NCI-H1694 treated with DMSO at 0.1 percent for 48 hours (cell line): ENCODE data around the gene KLHL21.
"Not testable (repeated sequence)": the region's sequence is repeated elsewhere in the genome, so short reads cannot be mapped to it uniquely, and the experiment has no call there.

Experiments
- DNase-seq: peaks from one replicate; lab custom pipeline; 2025; lab: John Stamatoyannopoulos, UW

KLHL21 gene

GRCh38 chr1:6602669-6603237 lies at the start of gene KLHL21:
Gene KLHL21 (minus strand): TSS chr1:6602869. CDS start chr1:6602817, 52 bp downstream.
- DNase-seq = peak; percentile 35

- no peak for DNase-seq
These were observed 49.2 kb upstream of the KLHL21 start for GRCh38 chr1:6651909-6652308.

GRCh38 chr1:6648556-6648955 lies 45.9 kb upstream of the KLHL21 start:
- no peak for DNase-seq

- peak; percentile 63 for DNase-seq
These were observed 44.0 kb upstream of the KLHL21 start for GRCh38 chr1:6646499-6647148.

GRCh38 chr1:6645018-6645417 lies 42.3 kb upstream of the KLHL21 start:
- DNase-seq = no peak

- DNase-seq = not testable (repeated sequence)
These were observed 38.2 kb upstream of the KLHL21 start for GRCh38 chr1:6640867-6641266.

- DNase-seq = no peak
These were observed 35.6 kb upstream of the KLHL21 start for GRCh38 chr1:6638226-6638625.

- no peak for DNase-seq
These were observed 35.1 kb upstream of the KLHL21 start for GRCh38 chr1:6637770-6638169.

- not testable (repeated sequence) for DNase-seq
These were observed 34.1 kb upstream of the KLHL21 start for GRCh38 chr1:6636778-6637177.

GRCh38 chr1:6635910-6636760 lies 33.5 kb upstream of the KLHL21 start:
- DNase-seq = no peak

GRCh38 chr1:6635161-6635909 lies 32.7 kb upstream of the KLHL21 start:
- no peak for DNase-seq

- DNase-seq = no peak
These were observed 31.8 kb upstream of the KLHL21 start for GRCh38 chr1:6634371-6635052.

- DNase-seq = no peak
These were observed 30.2 kb upstream of the KLHL21 start for GRCh38 chr1:6632588-6633514.

GRCh38 chr1:6631058-6631457 lies 28.4 kb upstream of the KLHL21 start:
- DNase-seq = no peak

- DNase-seq = no peak
These were observed 27.4 kb upstream of the KLHL21 start for GRCh38 chr1:6630027-6630426.

- no peak for DNase-seq
These were observed 26.4 kb upstream of the KLHL21 start for GRCh38 chr1:6628971-6629479.

- no peak for DNase-seq
These were observed 25.3 kb upstream of the KLHL21 start for GRCh38 chr1:6627841-6628545.

GRCh38 chr1:6627031-6627430 lies 24.4 kb upstream of the KLHL21 start:
- DNase-seq = no peak

- no peak for DNase-seq
These were observed 23.0 kb upstream of the KLHL21 start for GRCh38 chr1:6625584-6626149.
